Activated CD8-positive, alpha-beta memory T cell treated with anti-CD3 and anti-CD28 coated beads, Interleukin-2, amount 50 U/mL, for 24 hours (primary cell): Measurements from ENCODE around the gene KAZN.

Experiments
- DNase-seq: peaks from one replicate; pipeline ENCODE4 v3.0.0-alpha.2; 2020; ENCODE audit errors: extremely low read depth

Gene KAZN

GRCh38 chr1:14977338-14977931, 378.9 kb downstream of the KAZN start:
- DNase-seq: no peak

GRCh38 chr1:14980621-14981218, 382.2 kb downstream of the KAZN start:
- DNase-seq: no peak

GRCh38 chr1:14982029-14982428, 383.5 kb downstream of the KAZN start:
- DNase-seq: no peak

GRCh38 chr1:14983277-14983676, 384.8 kb downstream of the KAZN start:
- DNase-seq: no peak

GRCh38 chr1:14986168-14986567, 387.7 kb downstream of the KAZN start:
- no peak for DNase-seq

GRCh38 chr1:14987829-14988603, 389.5 kb downstream of the KAZN start:
- no peak for DNase-seq

GRCh38 chr1:14988636-14989035, 390.2 kb downstream of the KAZN start:
- DNase-seq: no peak

GRCh38 chr1:14989931-14990728, 391.6 kb downstream of the KAZN start:
- no peak for DNase-seq

GRCh38 chr1:14993414-14993813, 394.9 kb downstream of the KAZN start:
- DNase-seq: no peak

- DNase-seq: no peak
These were observed 395.7 kb downstream of the KAZN start for GRCh38 chr1:14994148-14994547.

GRCh38 chr1:14994841-14995437, 396.5 kb downstream of the KAZN start:
- no peak for DNase-seq

GRCh38 chr1:14996133-14997050, 397.9 kb downstream of the KAZN start:
- no peak for DNase-seq

- DNase-seq: no peak
These were observed 399.3 kb downstream of the KAZN start for GRCh38 chr1:14997646-14998276.

GRCh38 chr1:14999441-14999840, 401.0 kb downstream of the KAZN start:
- DNase-seq: no peak

GRCh38 chr1:15000030-15000429, 401.5 kb downstream of the KAZN start:
- DNase-seq: no peak

- DNase-seq: no peak
These were observed 402.2 kb downstream of the KAZN start for GRCh38 chr1:15000671-15001070.

GRCh38 chr1:15001317-15001915, 402.9 kb downstream of the KAZN start:
- no peak for DNase-seq

- DNase-seq: no peak
These were observed 403.8 kb downstream of the KAZN start for GRCh38 chr1:15002325-15002724.

GRCh38 chr1:15004396-15004795, 405.9 kb downstream of the KAZN start:
- DNase-seq: no peak

GRCh38 chr1:15005116-15005515, 406.6 kb downstream of the KAZN start:
- no peak for DNase-seq
